Stomach (tissue), 9 donors: ENCODE measurements around the gene CBFA2T3. TPM values are rescaled to one million over a fixed set of nuclear protein-coding genes. Genes with fewer than 3 reads are reported as not detected.

Experiments
- DNase-seq, 2 donors: peaks; one replicate each; pipeline versions ENCODE4 v3.0.0 to v3.0.0-alpha.2; 2013 to 2019
- H3K27ac ChIP-seq, 5 donors: fragments of 200-600 bp in 4 of 5; sonication (generic) in 4 of 5; one replicate each; pipeline ENCODE4 v1.5.1; 2013 to 2019; ENCODE audit warnings: mild to moderate bottlenecking in 1 of 5, moderate library complexity in 1 of 5
- H3K27me3 ChIP-seq, 3 donors: fragments of 200-600 bp; sonication (generic); one replicate each; pipeline ENCODE4 v1.5.1; 2017 to 2019; ENCODE audit warnings: mixed run types in 1 of 3
- H3K36me3 ChIP-seq, 4 donors: fragments of 200-600 bp; sonication (generic); 1 replicate in 3 of 4; 2 replicates in 1 of 4; pipeline ENCODE4 v1.5.1; 2016 to 2019
- H3K4me1 ChIP-seq, 4 donors: fragments of 200-600 bp; sonication (generic); one replicate each; pipeline ENCODE4 v1.5.1; 2016 to 2019
- H3K4me3 ChIP-seq, 4 donors: fragments of 200-600 bp; sonication (generic) in 3 of 4; one replicate each; pipeline ENCODE4 v1.5.1; 2016 to 2019; ENCODE audit warnings: mild to moderate bottlenecking in 1 of 4
- H3K9me3 ChIP-seq, 4 donors: fragments of 200-600 bp; sonication (generic); one replicate each; pipeline ENCODE4 v1.5.1; 2016 to 2019
- CTCF ChIP-seq, 7 experiments: fragments of 450-650 bp in 4 of 7; fragments of 200-600 bp in 3 of 7; sonication (generic) in 3 of 7; IDR thresholded peaks; one replicate each; pipeline ENCODE4 v1.5.1; 2016 to 2019; ENCODE audit warnings: antibody characterized with exemption in 7 of 7, control low read depth in 2 of 7, mild to moderate bottlenecking in 1 of 7
- EP300 ChIP-seq: sonication (generic); formaldehyde crosslinking; IDR thresholded peaks from one replicate; pipeline ENCODE4 v1.6.1; 2017; ENCODE audit warnings: antibody characterized with exemption
- POLR2A ChIP-seq, 4 donors: fragments of 450-650 bp; IDR thresholded peaks; one replicate each; pipeline ENCODE4 v1.6.1; 2016; ENCODE audit warnings: antibody characterized with exemption in 4 of 4, control low read depth in 2 of 4, mild to moderate bottlenecking in 1 of 4, moderate library complexity in 1 of 4
- POLR2AphosphoS5 ChIP-seq, 3 donors: sonication (generic); formaldehyde crosslinking; IDR thresholded peaks; one replicate each; pipeline ENCODE4 v1.6.1; 2016; ENCODE audit warnings: antibody characterized with exemption in 3 of 3
- WGBS, 5 donors: extraction: QIAGEN DNeasy Blood & Tissue Kit in 3 of 5; methylation state at CpG; one replicate each; pipeline versions ENCODE4 v1.1.5 to v1.1.7; 2013 to 2018; 5-methylcytosine and 5-hydroxymethylcytosine counted together
- intact Hi-C: fragments of 100-400 bp; cut with DNase I; formaldehyde crosslinking; loops from one replicate; pipeline ENCODE4 v1.15.1; 2023; ENCODE audit warnings: low total_unique reads
- polyA plus RNA-seq, 3 donors: library from polyadenylated mRNA; stranded (reverse); fragments of 200-250 nt; gene quantifications; one replicate each; pipeline ENCODE4 v1.2.3, GENCODE V29; 2013
- total RNA-seq, 5 donors: library from RNA; depleted of rRNA; stranded (reverse); fragments of >200 nt; gene quantifications; one replicate each; pipeline versions ENCODE4 v1.1.0 to v1.2.3, GENCODE V29; 2014 to 2016
- donor health status: healthy with polysubstance abuse.
- donor health status: Bipolar disorder and iron deficiency.
- donor health status: healthy.

CBFA2T3 gene
- total and polyA plus RNA-seq, 8 donors: 0.58 to 57.6 (median 2.5) TPM

- peak overlapping the region; percentile 13 to 37 (median 16) for H3K4me3 ChIP-seq
- no peak for TF ChIP-seq EP300
- no peak for TF ChIP-seq CTCF (IDR thresholded peaks at IDR 0.05)
- no peak for TF ChIP-seq POLR2AphosphoS5 (IDR thresholded peaks at IDR 0.05)
- TF ChIP-seq POLR2A (IDR thresholded peaks at IDR 0.05): no peak
- 34 to 57% (median 39%) methylated on average over 31 to 46 of the region's 46 CpGs for WGBS, 5 donors
- intact Hi-C loops: no loop called here
- H3K27me3 ChIP-seq: peaks cover 0 to 48% (median 8%) of the 10 kb centered on the region in 3 donors
- H3K36me3 ChIP-seq: peaks cover 0 to 54% (median 39%) of the 10 kb centered on the region in 4 donors
- H3K27ac ChIP-seq: no peak overlapping the region
- peaks cover 9 to 22% (median 16%) of the 10 kb centered on the region in 4 donors for H3K4me1 ChIP-seq
- no peaks in the 10 kb centered on the region for H3K9me3 ChIP-seq
- peak; percentile 37 to 73 for DNase-seq
Measured at GRCh38 chr16:88881007-88881615, 95.9 kb downstream of the CBFA2T3 start.

DNA sequence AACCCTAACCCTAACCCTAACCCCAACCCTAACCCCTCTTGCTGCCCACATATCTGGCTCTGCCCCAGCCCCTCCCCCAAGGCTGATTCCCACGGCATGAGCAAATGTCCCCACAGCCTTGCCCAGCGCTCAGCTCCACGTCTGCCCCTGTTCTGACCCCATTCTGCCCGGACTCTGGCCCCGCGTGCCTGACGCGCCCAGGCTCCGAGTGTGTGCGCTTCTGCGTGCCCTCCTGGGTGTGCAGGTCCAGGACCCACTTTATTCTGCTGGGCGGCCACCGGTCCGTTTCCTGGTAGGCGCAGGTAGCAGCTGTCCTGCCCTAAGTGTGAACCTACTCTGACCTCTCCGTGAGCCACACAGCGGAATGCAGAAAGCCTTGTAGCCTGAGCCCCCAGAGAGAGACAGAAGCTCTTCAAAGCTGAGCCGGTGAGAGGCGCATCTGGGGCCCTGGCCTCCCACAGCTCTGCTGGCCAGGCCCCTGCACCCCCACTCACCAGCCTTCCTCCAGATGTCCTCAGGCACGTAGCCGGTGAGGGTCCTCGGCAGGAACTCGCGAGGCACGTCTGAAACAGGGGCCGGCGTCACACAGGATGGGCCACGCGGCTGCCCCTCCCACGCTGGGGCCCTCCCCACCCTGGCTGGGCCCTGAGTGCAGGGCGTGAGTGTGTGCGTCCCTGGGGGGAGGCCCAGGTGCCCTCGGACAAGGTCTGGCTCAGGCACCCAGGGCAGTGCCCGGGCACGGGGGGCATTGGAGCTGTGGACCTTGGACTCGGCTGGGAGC is 96.6 kb downstream of the CBFA2T3 start:
- H3K4me3 ChIP-seq: peak overlapping the region in 3 of 4 donors; percentile 16 to 37 (median 17)
- H3K4me1 ChIP-seq: peaks cover 9 to 18% (median 16%) of the 10 kb centered on the region in 4 donors
- H3K27ac ChIP-seq: no peak overlapping the region
- no peaks in the 10 kb centered on the region for H3K9me3 ChIP-seq
- 46 to 62% (median 57%) methylated on average over 29 to 36 of the region's 36 CpGs for WGBS, 5 donors
- DNase-seq: peak in 1 of 2 donors; percentile 38
- peaks cover 0 to 54% (median 39%) of the 10 kb centered on the region in 4 donors for H3K36me3 ChIP-seq
- no peak for TF ChIP-seq POLR2A (IDR thresholded peaks at IDR 0.05)
- TF ChIP-seq EP300: no peak
- TF ChIP-seq CTCF (IDR thresholded peaks at IDR 0.05): no peak
- peaks cover 0 to 48% (median 8%) of the 10 kb centered on the region in 3 donors for H3K27me3 ChIP-seq
- intact Hi-C loops: no loop called here

DNA sequence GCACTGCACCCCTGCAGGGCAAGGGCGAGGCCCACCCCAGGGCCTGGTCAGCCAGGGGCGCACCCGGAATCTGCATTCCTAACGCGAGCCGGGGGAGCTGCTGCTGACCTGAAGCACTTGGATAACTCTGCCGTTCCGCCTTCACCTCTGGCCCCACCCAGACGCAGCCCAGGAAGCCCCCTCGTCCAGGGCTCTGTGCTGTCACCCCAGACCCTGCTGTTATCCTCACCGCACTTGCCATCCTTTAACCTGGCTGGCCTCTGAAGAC is 97.3 kb downstream of the CBFA2T3 start:
- 79 to 84% (median 80%) methylated on average over 9 to 11 of the region's 11 CpGs for WGBS, 5 donors
- peaks cover 9 to 18% (median 16%) of the 10 kb centered on the region in 4 donors for H3K4me1 ChIP-seq
- intact Hi-C loops: no loop called here
- no peak for DNase-seq
- H3K4me3 ChIP-seq: no peak overlapping the region
- TF ChIP-seq POLR2A (IDR thresholded peaks at IDR 0.05): no peak
- TF ChIP-seq EP300: no peak
- TF ChIP-seq POLR2AphosphoS5 (IDR thresholded peaks at IDR 0.05): no peak
- TF ChIP-seq CTCF (IDR thresholded peaks at IDR 0.05): no peak
- peaks cover 0 to 51% (median 37%) of the 10 kb centered on the region in 4 donors for H3K36me3 ChIP-seq
- no peak overlapping the region for H3K27ac ChIP-seq
- H3K9me3 ChIP-seq: no peaks in the 10 kb centered on the region
- H3K27me3 ChIP-seq: peaks cover 0 to 48% (median 8%) of the 10 kb centered on the region in 3 donors

DNA sequence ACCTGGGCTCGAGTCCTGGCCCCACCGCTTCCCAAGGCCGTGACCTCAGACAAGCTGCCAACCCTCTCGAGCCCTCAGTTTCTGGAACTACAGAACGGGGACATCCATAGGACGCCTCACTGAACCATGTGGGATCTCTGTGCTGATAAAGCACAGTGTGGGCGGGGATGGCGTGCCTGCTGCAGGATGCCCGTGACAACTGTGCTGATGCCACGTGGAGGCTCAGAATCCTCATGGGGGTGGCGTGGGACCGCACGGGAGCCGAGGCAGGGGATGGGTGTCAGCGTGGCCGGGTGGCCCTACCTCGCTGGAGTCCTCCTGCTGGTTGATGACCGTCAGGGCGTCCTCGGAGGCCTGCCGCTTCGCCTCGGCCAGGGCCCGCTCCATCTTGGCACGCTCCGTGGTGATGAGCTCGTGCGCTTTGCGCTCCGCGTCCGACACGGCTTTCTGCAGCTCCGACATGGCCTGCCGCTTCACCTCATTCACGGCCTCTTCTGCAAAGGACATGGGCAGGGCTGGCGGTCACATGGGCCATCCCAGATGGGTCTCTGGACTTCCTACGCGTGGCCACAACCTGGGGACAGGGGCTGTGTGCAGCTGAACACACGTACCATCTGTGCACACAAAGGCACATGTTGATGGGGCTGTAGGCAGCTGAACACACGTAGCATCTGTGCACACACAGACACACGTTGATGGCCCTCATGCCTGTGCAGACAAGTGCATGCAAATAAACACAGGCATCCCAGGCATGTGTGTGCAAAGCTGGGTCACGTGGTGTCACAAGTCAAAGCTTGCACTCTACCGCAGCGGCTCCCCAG is 97.8 kb downstream of the CBFA2T3 start:
- Histone ChIP-seq H3K27me3 (peaks cover 0 to 48% (median 8%) of the 10 kb centered on the region in 3 donors), H3K27ac (no peak overlapping the region), H3K4me3 (no peak overlapping the region), H3K4me1 (peaks cover 9 to 18% (median 16%) of the 10 kb centered on the region in 4 donors), H3K36me3 (peaks cover 0 to 48% (median 35%) of the 10 kb centered on the region in 4 donors), H3K9me3 (no peaks in the 10 kb centered on the region)
- no peak for TF ChIP-seq POLR2AphosphoS5 (IDR thresholded peaks at IDR 0.05)
- no peak for TF ChIP-seq POLR2A (IDR thresholded peaks at IDR 0.05)
- TF ChIP-seq EP300: no peak
- intact Hi-C loops: no loop called here
- WGBS, 5 donors: 86 to 93% (median 92%) methylated on average over 41 to 45 of the region's 45 CpGs
- no peak for DNase-seq
